Neuronal stem cell (in vitro differentiated cells): Measurements from ENCODE around the gene C8B.

ENCODE experiments used
- DNase-seq: peaks from one replicate; pipeline ENCODE4 v3.0.0-alpha.2; 2013; ENCODE audit warnings: low spot score
- H2AFZ ChIP-seq: one replicate; pipeline ENCODE4 v1.6.1; 2013; ENCODE audit warnings: mild to moderate bottlenecking, low read length, inconsistent platforms
- H2AK5ac ChIP-seq: 2 replicates; pipeline ENCODE4 v1.6.1; 2013; ENCODE audit warnings: low read depth, mild to moderate bottlenecking, inconsistent platforms, low read length, moderate library complexity, mixed read lengths
- H2BK120ac ChIP-seq: 2 replicates; pipeline ENCODE4 v1.6.1; 2013; ENCODE audit warnings: low read depth, mild to moderate bottlenecking, inconsistent platforms, low read length, moderate library complexity, mixed read lengths
- H2BK12ac ChIP-seq: one replicate; pipeline ENCODE4 v1.6.1; 2013; ENCODE audit warnings: low read length, inconsistent platforms
- H2BK15ac ChIP-seq: 2 replicates; pipeline ENCODE4 v1.6.1; 2013; ENCODE audit warnings: mild to moderate bottlenecking, low read length, inconsistent platforms, mixed read lengths
- H2BK5ac ChIP-seq: one replicate; pipeline ENCODE4 v1.6.1; 2013; ENCODE audit warnings: inconsistent platforms, mild to moderate bottlenecking, low read length, moderate library complexity
- H3K14ac ChIP-seq: one replicate; pipeline ENCODE4 v1.6.1; 2013; ENCODE audit warnings: low read length, inconsistent platforms
- H3K18ac ChIP-seq: 2 replicates; pipeline ENCODE4 v1.6.1; 2013; ENCODE audit warnings: low read length, inconsistent platforms
- H3K23ac ChIP-seq: 2 replicates; pipeline ENCODE4 v1.6.1; 2013; ENCODE audit warnings: low read depth, mild to moderate bottlenecking, mixed read lengths, low read length, inconsistent platforms; ENCODE audit not compliant: poor library complexity
- H3K27ac ChIP-seq: replicated peaks from 3 replicates; pipeline ENCODE4 v1.5.1; 2013; ENCODE audit warnings: low read length, inconsistent platforms
- H3K27me3 ChIP-seq, 3 experiments: 2 replicates each; pipeline ENCODE4 v1.6.1; 2013; ENCODE audit warnings: low read length in 3 of 3, mild to moderate bottlenecking in 2 of 3, inconsistent platforms in 1 of 3, low read depth in 1 of 3, mixed read lengths in 1 of 3, moderate library complexity in 1 of 3; ENCODE audit not compliant: control insufficient read depth in 3 of 3, insufficient read depth in 3 of 3
- H3K36me3 ChIP-seq, 2 donors: replicated peaks in 1 of 2; 2 replicates each; pipeline ENCODE4 v1.6.1; 2013; ENCODE audit warnings: low read length in 2 of 2; ENCODE audit not compliant: control insufficient read depth in 2 of 2, insufficient read depth in 2 of 2
- H3K4ac ChIP-seq: 2 replicates; pipeline ENCODE4 v1.6.1; 2013; ENCODE audit warnings: inconsistent platforms, mild to moderate bottlenecking, low read length, moderate library complexity
- H3K4me1 ChIP-seq, 2 donors: 1 replicate in 1 of 2; 2 replicates in 1 of 2; pipeline ENCODE4 v1.6.1; 2013; ENCODE audit warnings: low read length in 2 of 2, low read depth in 1 of 2; ENCODE audit not compliant: control insufficient read depth in 2 of 2, insufficient read depth in 1 of 2
- H3K4me2 ChIP-seq: one replicate; pipeline ENCODE4 v1.6.1; 2013; ENCODE audit warnings: mild to moderate bottlenecking, low read length, inconsistent platforms; ENCODE audit not compliant: insufficient read depth, poor library complexity, severe bottlenecking
- H3K4me3 ChIP-seq, 2 donors: 2 replicates each; pipeline ENCODE4 v1.5.1; 2013; ENCODE audit warnings: low read length in 2 of 2, mild to moderate bottlenecking in 2 of 2, inconsistent platforms in 1 of 2, moderate library complexity in 1 of 2
- H3K79me1 ChIP-seq: one replicate; pipeline ENCODE4 v1.6.1; 2013; ENCODE audit warnings: low read depth, mild to moderate bottlenecking, inconsistent platforms, low read length, moderate library complexity
- H3K9ac ChIP-seq: one replicate; pipeline ENCODE4 v1.6.1; 2013; ENCODE audit warnings: mild to moderate bottlenecking, low read depth, low read length, inconsistent platforms; ENCODE audit not compliant: poor library complexity
- H3K9me3 ChIP-seq, 2 donors: replicated peaks in 1 of 2; 2 replicates each; pipeline versions ENCODE3 to v1.6.1; 2013; ENCODE audit warnings: low read length in 2 of 2, mild to moderate bottlenecking in 2 of 2, inconsistent platforms in 1 of 2, low read depth in 1 of 2, mixed read lengths in 1 of 2, moderate library complexity in 1 of 2; ENCODE audit not compliant: control insufficient read depth in 2 of 2, insufficient read depth in 1 of 2
- H4K8ac ChIP-seq: one replicate; pipeline ENCODE4 v1.6.1; 2013; ENCODE audit warnings: low read depth, mild to moderate bottlenecking, inconsistent platforms, low read length, moderate library complexity
- H4K91ac ChIP-seq: one replicate; pipeline ENCODE4 v1.6.1; 2013; ENCODE audit warnings: low read length, low read depth, mild to moderate bottlenecking, inconsistent platforms; ENCODE audit not compliant: poor library complexity
- WGBS, 2 donors: extraction: QIAGEN DNeasy Blood & Tissue Kit; methylation state at CpG; one replicate each; pipeline ENCODE4 v1.1.7; 2013; ENCODE audit warnings: missing lambda C conversion rate in 2 of 2, mixed read lengths in 1 of 2; ENCODE audit not compliant: insufficient read length in 2 of 2, insufficient replicate concordance in 1 of 2; ENCODE audit errors: extremely low coverage in 2 of 2; 5-methylcytosine and 5-hydroxymethylcytosine counted together

The C8B gene

DNA sequence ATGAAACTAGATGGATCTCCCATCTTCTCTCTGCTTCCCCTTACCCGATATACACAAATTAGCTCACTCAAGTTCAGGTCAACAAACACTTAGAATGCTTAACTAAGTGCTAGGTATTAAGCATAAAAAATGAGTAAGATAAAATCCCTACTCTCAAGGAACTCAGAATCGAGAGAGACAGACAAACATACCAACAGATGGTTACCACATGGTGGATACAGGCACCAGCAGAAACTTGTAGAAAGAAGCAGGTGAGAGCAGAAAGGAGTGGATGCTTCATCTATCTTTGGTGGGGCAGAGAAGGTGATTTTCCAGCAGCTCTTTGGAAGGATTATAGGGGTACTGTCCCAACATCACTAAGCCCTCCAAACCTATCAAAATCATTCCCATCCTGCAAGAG lies 32.2 kb downstream of the C8B start:
- H3K18ac ChIP-seq: no peak overlapping the region
- peaks cover 0 to 9% (median 0%) of the 10 kb centered on the region in 3 experiments for H3K27me3 ChIP-seq
- no peak overlapping the region for H2BK5ac ChIP-seq
- no peak overlapping the region for H4K91ac ChIP-seq
- no peak overlapping the region for H2AK5ac ChIP-seq
- no peak overlapping the region for H2BK120ac ChIP-seq
- peaks cover 0 to 14% of the 10 kb centered on the region in 2 donors for H3K4me1 ChIP-seq
- no peak overlapping the region for H3K4me2 ChIP-seq
- no peak overlapping the region for H3K27ac ChIP-seq
- DNase-seq: no peak
- H2AFZ ChIP-seq: no peak overlapping the region
- no peaks in the 10 kb centered on the region for H3K9me3 ChIP-seq
- H3K23ac ChIP-seq: no peak overlapping the region
- no peak overlapping the region for H3K4ac ChIP-seq
- no peak overlapping the region for H3K4me3 ChIP-seq
- no peak overlapping the region for H2BK15ac ChIP-seq
- H3K9ac ChIP-seq: no peak overlapping the region
- no peak overlapping the region for H3K14ac ChIP-seq
- no CpG with 5 or more reads among the region's 2 CpGs for WGBS, 2 donors
- no peaks in the 10 kb centered on the region for H3K36me3 ChIP-seq
- no peak overlapping the region for H4K8ac ChIP-seq
- H3K79me1 ChIP-seq: no peaks in the 10 kb centered on the region
- H2BK12ac ChIP-seq: no peak overlapping the region

- Histone ChIP-seq H3K18ac (no peak overlapping the region), H3K4me1 (peaks cover 0 to 14% of the 10 kb centered on the region in 2 donors), H3K27ac (no peak overlapping the region), H2BK5ac (no peak overlapping the region), H2AK5ac (no peak overlapping the region), H3K9ac (no peak overlapping the region), H3K4me2 (no peak overlapping the region), H3K9me3 (no peaks in the 10 kb centered on the region), H2AFZ (no peak overlapping the region), H2BK15ac (no peak overlapping the region), H3K23ac (no peak overlapping the region), H3K79me1 (no peaks in the 10 kb centered on the region), H3K4me3 (no peak overlapping the region), H3K27me3 (peaks cover 0 to 9% (median 0%) of the 10 kb centered on the region in 3 experiments), H3K14ac (no peak overlapping the region), H2BK12ac (no peak overlapping the region), H2BK120ac (no peak overlapping the region), H3K4ac (no peak overlapping the region), H4K91ac (no peak overlapping the region), H3K36me3 (no peaks in the 10 kb centered on the region), H4K8ac (no peak overlapping the region)
- DNase-seq: no peak
- no CpG with 5 or more reads among the region's 2 CpGs for WGBS, 2 donors
These were observed 32.7 kb downstream of the C8B start for GRCh38 chr1:56933161-56933560.

GRCh38 chr1:56931686-56932085 lies 34.1 kb downstream of the C8B start:
- Histone ChIP-seq H3K9ac (no peak overlapping the region), H3K23ac (no peak overlapping the region)

GRCh38 chr1:56931211-56931610 lies 34.6 kb downstream of the C8B start:
- H3K14ac ChIP-seq: no peak overlapping the region

More at GRCh38 chr1:56931686-56932085, 34.1 kb downstream of the C8B start:
- Histone ChIP-seq H3K18ac (no peak overlapping the region), H2AFZ (no peak overlapping the region), H2BK120ac (no peak overlapping the region), H3K36me3 (no peaks in the 10 kb centered on the region), H2BK12ac (no peak overlapping the region), H3K9me3 (no peaks in the 10 kb centered on the region), H3K14ac (no peak overlapping the region), H3K27me3 (peaks cover 0 to 11% (median 0%) of the 10 kb centered on the region in 3 experiments), H3K4ac (no peak overlapping the region), H2BK5ac (no peak overlapping the region), H3K4me3 (no peak overlapping the region), H3K27ac (no peak overlapping the region), H2AK5ac (no peak overlapping the region), H4K91ac (no peak overlapping the region), H3K4me1 (peaks cover 0 to 14% of the 10 kb centered on the region in 2 donors), H2BK15ac (no peak overlapping the region), H4K8ac (no peak overlapping the region), H3K79me1 (no peaks in the 10 kb centered on the region), H3K4me2 (no peak overlapping the region)
- WGBS, 2 donors: no CpG with 5 or more reads among the region's 3 CpGs
- DNase-seq: no peak

More at GRCh38 chr1:56931211-56931610, 34.6 kb downstream of the C8B start:
- no peak overlapping the region for H2BK120ac ChIP-seq
- no peak overlapping the region for H2AFZ ChIP-seq
- H3K4me2 ChIP-seq: no peak overlapping the region
- H2BK15ac ChIP-seq: no peak overlapping the region
- peaks cover 0 to 11% (median 0%) of the 10 kb centered on the region in 3 experiments for H3K27me3 ChIP-seq
- no peak overlapping the region for H4K8ac ChIP-seq
- WGBS, 2 donors: no CpG with 5 or more reads among the region's 3 CpGs
- no peak overlapping the region for H3K27ac ChIP-seq
- H3K18ac ChIP-seq: no peak overlapping the region
- no peak for DNase-seq
- no peak overlapping the region for H2AK5ac ChIP-seq
- no peak overlapping the region for H3K23ac ChIP-seq
- no peak overlapping the region for H4K91ac ChIP-seq
- H3K9ac ChIP-seq: no peak overlapping the region
- no peak overlapping the region for H3K4me3 ChIP-seq
- H3K4me1 ChIP-seq: peaks cover 0 to 14% of the 10 kb centered on the region in 2 donors
- no peak overlapping the region for H2BK12ac ChIP-seq
- no peaks in the 10 kb centered on the region for H3K79me1 ChIP-seq
- no peaks in the 10 kb centered on the region for H3K9me3 ChIP-seq
- H3K36me3 ChIP-seq: no peaks in the 10 kb centered on the region
- H3K4ac ChIP-seq: no peak overlapping the region
- H2BK5ac ChIP-seq: no peak overlapping the region
